ENCODE results near the gene PPP2R2C.

PPP2R2C gene

DNA sequence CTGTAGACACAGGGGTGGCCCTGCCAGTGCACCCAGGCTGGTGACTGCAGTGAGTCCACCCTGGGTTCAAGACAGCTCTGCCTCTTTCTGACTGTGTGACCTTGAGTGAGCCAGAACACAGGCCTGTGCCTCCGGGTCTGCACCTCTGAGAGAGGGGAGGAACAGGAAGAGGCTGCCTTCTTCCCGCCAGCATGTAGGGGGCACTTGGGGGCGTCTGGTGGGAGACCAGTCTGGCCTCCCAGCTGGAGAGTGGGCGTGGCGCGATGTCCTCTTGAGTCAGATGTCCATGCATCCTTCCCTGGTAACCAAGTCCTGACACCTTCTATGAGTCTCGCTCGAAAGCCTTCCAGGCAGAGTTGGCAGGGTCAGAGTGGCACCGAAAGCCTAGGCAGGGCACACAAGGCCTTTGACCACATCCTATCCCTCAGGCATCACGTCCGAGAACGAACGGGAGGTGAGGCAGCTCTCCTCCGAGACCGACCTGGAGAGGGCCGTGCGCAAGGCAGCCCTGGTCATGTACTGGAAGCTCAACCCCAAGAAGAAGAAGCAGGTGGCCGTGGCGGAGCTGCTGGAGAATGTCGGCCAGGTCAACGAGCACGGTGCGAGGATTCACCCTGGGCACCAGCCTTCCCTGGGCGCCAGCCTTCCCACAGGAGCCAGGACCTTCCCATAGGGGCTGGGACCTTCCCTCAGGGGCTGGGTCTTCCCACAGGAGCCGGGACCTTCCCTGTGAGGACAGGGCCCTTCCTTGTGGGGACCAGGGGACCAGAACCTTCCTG lies 181.5 kb downstream of the PPP2R2C start:
- TF ChIP-seq, protein P1, sequence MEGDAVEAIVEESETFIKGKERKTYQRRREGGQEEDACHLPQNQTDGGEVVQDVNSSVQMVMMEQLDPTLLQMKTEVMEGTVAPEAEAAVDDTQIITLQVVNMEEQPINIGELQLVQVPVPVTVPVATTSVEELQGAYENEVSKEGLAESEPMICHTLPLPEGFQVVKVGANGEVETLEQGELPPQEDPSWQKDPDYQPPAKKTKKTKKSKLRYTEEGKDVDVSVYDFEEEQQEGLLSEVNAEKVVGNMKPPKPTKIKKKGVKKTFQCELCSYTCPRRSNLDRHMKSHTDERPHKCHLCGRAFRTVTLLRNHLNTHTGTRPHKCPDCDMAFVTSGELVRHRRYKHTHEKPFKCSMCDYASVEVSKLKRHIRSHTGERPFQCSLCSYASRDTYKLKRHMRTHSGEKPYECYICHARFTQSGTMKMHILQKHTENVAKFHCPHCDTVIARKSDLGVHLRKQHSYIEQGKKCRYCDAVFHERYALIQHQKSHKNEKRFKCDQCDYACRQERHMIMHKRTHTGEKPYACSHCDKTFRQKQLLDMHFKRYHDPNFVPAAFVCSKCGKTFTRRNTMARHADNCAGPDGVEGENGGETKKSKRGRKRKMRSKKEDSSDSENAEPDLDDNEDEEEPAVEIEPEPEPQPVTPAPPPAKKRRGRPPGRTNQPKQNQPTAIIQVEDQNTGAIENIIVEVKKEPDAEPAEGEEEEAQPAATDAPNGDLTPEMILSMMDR (IDR thresholded peaks at IDR 0.05) = no peak
- H3K27ac ChIP-seq = no peak overlapping the region
- no peak overlapping the region for H3K4me3 ChIP-seq
- no peak for DNase-seq (ENCODE audit: low spot score)

DNA sequence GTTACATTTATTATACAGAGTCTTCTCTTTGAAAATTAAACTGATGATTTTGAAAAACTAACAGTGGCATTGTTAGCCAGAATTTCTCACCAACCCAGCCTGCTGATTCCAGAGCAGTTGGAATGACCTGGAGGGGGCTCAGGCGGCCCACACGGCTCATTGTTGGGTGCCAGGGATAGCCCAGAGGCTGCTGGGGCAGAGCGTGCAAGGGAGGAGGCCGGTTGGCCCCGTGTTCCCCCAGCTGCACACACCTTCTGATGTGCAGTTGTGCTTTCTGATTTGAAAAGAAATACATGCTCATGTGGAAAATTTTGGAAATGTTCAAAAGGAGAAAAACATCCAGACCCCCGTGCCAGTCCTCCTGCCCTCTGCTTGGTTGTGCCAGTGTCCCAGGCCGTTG lies 182.2 kb downstream of the PPP2R2C start:
- TF ChIP-seq, protein P1 (IDR thresholded peaks at IDR 0.05) = no peak
- no peak for DNase-seq (ENCODE audit: low spot score)
- Histone ChIP-seq H3K4me3 (no peak overlapping the region), H3K27ac (no peak overlapping the region)

DNA sequence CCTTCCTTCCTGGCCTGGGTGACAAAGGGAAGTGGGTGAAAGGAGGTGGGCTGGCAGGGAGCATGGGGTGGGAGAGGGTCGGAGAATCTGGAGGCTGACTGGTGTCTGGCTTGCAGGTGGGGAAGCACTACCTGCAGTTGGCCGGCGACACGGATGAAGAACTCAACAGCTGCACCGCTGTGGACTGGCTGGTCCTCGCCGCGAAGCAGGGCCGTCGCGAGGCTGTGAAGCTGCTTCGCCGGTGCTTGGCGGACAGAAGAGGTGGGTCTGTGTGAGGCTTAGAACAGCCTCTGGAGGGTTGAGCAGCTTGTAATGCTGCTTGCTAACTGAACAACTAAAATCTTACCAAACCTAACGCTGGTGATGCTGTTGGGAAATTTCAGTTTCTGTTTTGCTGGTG lies 183.5 kb downstream of the PPP2R2C start:
- TF ChIP-seq, protein P1 (IDR thresholded peaks at IDR 0.05) = no peak
- DNase-seq (ENCODE audit: low spot score) = no peak
- H3K27ac ChIP-seq = no peak overlapping the region
- no peak overlapping the region for H3K4me3 ChIP-seq

DNA sequence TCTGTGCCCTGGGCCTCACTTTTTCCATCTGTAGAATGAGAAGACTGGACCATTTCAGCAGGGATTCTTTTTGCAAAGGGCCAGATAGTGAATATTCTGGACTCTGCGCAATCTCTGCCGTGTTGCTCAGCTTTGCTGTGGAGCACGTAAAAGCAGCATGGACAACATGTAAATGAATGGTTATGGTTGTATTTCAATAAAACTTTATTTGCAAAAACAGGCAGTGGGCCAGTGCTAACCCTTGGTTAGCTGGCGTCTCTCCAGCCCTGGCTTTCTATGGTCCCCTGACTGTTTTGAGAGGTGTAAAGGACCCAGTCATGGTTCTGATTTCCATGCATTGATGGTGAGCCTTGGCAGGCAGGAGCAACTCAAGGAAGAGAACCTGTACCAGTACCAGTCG lies 184.1 kb downstream of the PPP2R2C start:
- Histone ChIP-seq H3K4me3 (no peak overlapping the region), H3K27ac (no peak overlapping the region)
- no peak for DNase-seq (ENCODE audit: low spot score)
- TF ChIP-seq, protein P1 (IDR thresholded peaks at IDR 0.05) = no peak

DNA sequence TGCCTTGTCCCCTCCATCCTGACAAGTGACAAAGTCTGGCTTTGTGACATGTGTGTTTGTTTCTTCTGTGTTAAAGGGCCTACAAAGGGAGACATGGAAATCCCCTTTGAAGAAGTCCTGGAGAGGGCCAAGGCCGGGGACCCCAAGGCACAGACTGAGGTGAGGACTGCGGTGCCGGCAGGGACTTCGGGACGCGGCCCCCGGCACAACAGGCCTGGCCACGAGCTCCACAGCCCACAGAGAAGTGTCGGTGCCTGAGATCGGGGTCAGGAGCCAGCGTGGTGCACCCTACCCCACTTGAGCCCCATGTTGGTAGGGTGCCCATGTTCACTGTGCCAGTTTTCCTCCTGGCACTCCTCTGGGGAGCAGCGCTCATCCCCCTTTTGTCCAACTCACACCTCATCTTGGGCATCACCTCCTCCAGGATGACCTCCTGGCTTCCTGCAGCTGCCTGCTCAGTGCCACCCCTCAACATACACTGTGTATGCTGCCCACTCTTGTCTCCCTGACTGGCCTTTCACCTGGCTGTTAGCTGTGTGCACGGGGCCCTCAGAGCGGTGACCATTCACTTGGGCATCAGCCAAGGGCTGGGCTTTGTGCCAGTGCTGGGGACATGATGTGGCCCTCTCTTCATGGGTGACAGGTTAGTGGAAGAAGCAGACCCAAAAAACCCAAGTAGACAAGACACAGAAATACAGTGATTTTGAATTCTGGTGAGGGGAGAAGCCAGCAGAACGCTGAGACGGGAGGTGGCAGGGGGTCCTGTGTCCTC lies 185.2 kb downstream of the PPP2R2C start:
- DNase-seq (ENCODE audit: low spot score) = no peak
- Histone ChIP-seq H3K4me3 (no peak overlapping the region), H3K27ac (no peak overlapping the region)
- TF ChIP-seq, protein P1 (IDR thresholded peaks at IDR 0.05) = no peak

DNA sequence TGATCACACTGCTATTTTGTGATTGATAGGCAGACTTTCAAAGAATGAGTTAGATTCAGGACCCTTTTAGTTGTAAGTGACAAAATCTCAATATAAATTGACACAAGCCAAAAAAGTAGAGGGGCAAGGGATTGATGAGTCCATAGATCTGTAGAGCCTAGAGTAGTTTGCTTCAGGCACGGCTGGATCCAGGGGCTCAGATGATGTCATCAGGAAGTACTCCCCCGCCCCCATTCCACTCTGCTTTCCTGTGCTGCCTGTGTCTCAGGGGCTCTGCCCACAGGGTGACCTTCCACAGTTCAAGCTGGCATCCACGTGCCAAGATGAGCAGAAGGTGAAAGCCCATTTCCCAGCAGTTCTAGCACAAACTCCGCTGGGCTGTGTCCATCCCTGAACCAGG lies 189.1 kb downstream of the PPP2R2C start:
- Histone ChIP-seq H3K4me3 (no peak overlapping the region), H3K27ac (peak overlapping the region in 1 of 2 donors; percentile 97)
- TF ChIP-seq, protein P1 (IDR thresholded peaks at IDR 0.05) = no peak
- no peak for DNase-seq (ENCODE audit: low spot score)
